Tibial artery (tissue), 4 donors: ENCODE results near the gene PACRGL.

Experiments
- DNase-seq, 2 donors: peaks; one replicate each; pipeline ENCODE4 v3.0.0-alpha.2; 2019
- H3K27ac ChIP-seq, 2 donors: fragments of 200-600 bp; sonication (generic) in 1 of 2; 1 replicate in 1 of 2; 2 replicates in 1 of 2; pipeline ENCODE4 v1.5.1; 2018 to 2019; ENCODE audit warnings: mild to moderate bottlenecking in 1 of 2
- H3K27me3 ChIP-seq, 2 donors: fragments of 200-600 bp; sonication (generic) in 1 of 2; one replicate each; pipeline versions ENCODE4 v1.5.1 to v1.6.0; 2016 to 2019
- H3K36me3 ChIP-seq, 3 donors: fragments of 200-600 bp; sonication (generic) in 2 of 3; one replicate each; pipeline ENCODE4 v1.5.1; 2016 to 2019; ENCODE audit warnings: mild to moderate bottlenecking in 2 of 3
- H3K4me1 ChIP-seq, 4 donors: fragments of 200-600 bp; sonication (generic) in 2 of 4; 1 replicate in 3 of 4; 2 replicates in 1 of 4; pipeline ENCODE4 v1.5.1; 2016 to 2019
- H3K4me3 ChIP-seq, 2 donors: fragments of 200-600 bp; sonication (generic) in 1 of 2; 1 replicate in 1 of 2; 2 replicates in 1 of 2; pipeline ENCODE4 v1.5.1; 2018 to 2019; ENCODE audit warnings: mild to moderate bottlenecking in 2 of 2
- H3K9me3 ChIP-seq, 3 donors: fragments of 200-600 bp; sonication (generic) in 1 of 3; one replicate each; pipeline ENCODE4 v1.5.1; 2016 to 2019
- intact Hi-C: fragments of 100-400 bp; cut with DNase I; formaldehyde crosslinking; loops from one replicate; pipeline ENCODE4 v1.15.0; 2023; ENCODE audit warnings: low total_unique reads
- TF ChIP-seq, protein P1 (sequence below), 2 experiments: fragments of 200-600 bp in 1 of 2; fragments of 450-650 bp in 1 of 2; IDR thresholded peaks; one replicate each; pipeline ENCODE4 v1.5.1; 2017 to 2019; ENCODE audit warnings: antibody characterized with exemption in 2 of 2, mild to moderate bottlenecking in 1 of 2, moderate library complexity in 1 of 2

PACRGL gene

DNA sequence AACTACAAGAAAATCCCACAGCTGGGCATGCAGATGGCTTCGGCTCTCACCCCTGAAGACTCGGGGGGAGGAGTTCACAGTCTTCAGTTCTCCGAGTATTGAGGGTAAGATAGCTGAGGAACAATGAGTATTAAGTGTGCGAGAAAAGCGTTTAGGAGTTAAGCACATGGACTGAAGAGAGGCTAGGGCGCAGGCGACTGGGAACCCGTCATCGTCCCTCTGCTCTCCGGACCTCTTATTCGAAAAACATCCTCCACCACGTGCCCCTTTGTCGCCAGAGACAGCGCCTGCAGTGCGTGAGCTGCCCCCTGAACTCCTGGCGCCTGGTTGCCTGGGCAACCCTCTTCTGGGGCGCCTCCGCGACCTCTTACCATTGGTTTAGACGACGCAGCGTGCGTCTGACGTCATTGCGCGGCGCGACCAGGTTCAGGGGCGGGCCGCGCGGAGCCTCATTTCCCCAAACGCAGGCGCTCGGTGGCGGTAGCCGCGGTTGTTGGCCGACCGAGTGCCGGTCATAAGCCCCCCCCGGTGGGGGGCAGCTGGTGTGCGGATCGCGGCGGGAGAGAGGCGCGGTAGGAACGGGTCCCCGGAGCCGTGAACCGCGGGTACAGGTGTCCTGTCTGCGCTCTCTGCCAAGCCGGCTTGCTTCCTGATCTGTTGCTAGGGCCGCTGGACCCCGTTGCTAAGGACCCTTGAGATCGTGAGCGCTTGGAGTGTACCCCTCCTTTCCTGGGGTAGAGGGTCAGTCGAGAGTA lies at the start of gene PACRGL:
TSS of gene PACRGL (plus strand) at position 452 of the 755 bp plus-strand sequence. CDS start 4,024 bp downstream, outside the sequence.
- DNase-seq, result peak; percentile 94 to 95
- Histone ChIP-seq H3K27ac (peak within 1 kb of the TSS; percentile 86 to 88), H3K36me3 (peaks cover 0 to 10% (median 8%) of the 10 kb centered on the region in 3 donors), H3K9me3 (no peaks in the 10 kb centered on the region), H3K27me3 (no peaks in the 10 kb centered on the region), H3K4me1 (peaks cover 0 to 23% (median 9%) of the 10 kb centered on the region in 4 donors), H3K4me3 (peak within 1 kb of the TSS; percentile 82)
- TF ChIP-seq, protein P1, sequence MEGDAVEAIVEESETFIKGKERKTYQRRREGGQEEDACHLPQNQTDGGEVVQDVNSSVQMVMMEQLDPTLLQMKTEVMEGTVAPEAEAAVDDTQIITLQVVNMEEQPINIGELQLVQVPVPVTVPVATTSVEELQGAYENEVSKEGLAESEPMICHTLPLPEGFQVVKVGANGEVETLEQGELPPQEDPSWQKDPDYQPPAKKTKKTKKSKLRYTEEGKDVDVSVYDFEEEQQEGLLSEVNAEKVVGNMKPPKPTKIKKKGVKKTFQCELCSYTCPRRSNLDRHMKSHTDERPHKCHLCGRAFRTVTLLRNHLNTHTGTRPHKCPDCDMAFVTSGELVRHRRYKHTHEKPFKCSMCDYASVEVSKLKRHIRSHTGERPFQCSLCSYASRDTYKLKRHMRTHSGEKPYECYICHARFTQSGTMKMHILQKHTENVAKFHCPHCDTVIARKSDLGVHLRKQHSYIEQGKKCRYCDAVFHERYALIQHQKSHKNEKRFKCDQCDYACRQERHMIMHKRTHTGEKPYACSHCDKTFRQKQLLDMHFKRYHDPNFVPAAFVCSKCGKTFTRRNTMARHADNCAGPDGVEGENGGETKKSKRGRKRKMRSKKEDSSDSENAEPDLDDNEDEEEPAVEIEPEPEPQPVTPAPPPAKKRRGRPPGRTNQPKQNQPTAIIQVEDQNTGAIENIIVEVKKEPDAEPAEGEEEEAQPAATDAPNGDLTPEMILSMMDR (IDR thresholded peaks at IDR 0.05), result no peak
- intact Hi-C loops, result no loop called here

DNA sequence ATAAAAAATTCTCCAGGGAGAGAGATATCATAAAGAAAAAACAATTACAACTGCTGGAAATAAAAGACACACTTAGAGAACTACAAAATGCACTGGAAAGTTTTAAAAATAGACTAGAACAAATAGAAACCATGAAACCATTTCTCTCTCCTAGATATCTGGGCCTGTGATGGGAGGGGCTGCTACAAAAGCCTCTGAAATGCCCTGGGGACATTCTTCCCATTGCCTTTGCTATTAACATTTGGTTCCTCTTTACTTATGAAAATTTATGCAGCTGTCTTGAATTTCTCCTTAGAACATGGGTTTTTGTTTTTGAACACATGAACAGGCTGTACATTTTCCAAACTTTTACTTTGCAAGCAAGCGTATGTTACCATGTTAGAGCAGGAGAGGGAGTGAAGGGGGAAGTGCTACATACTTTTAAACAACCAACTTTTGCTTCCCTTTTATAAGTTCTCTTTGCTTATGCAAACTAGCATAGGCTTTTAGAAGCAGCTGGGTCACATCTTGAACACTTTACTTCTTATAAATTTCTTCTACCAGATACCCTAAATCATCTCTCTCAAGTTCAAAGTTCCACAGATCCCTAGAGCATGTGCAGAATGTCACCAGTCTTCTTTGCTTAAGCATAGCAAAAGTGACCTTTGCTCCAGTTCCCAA lies 47.9 kb upstream of the PACRGL start:
- TF ChIP-seq, protein P1 (IDR thresholded peaks at IDR 0.05), result no peak
- no peak for DNase-seq
- Histone ChIP-seq H3K27me3 (no peaks in the 10 kb centered on the region), H3K9me3 (peaks cover 0 to 6% (median 0%) of the 10 kb centered on the region in 3 donors), H3K4me3 (no peak overlapping the region), H3K27ac (no peak overlapping the region), H3K4me1 (no peaks in the 10 kb centered on the region), H3K36me3 (no peaks in the 10 kb centered on the region)
- intact Hi-C loops, result no loop called here

DNA sequence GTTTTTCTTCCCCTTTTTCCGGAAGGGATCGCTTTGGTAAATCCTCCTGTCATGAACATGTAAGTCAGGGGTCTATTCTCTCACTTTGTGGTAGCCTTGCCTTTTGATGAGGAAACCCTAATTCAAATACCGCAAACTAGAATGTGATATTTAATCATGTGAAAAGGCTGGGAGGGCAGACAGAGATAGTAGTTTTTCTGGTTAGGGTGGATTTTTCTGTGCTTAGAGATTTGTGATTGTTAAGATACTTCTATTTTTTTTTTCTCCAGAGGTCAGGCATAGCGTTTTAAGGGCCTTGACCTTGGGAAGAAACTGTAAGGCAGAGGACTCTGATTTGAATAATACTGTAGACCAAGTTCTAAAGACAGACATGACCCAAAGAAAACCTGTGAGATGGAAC lies 41.8 kb upstream of the PACRGL start:
- TF ChIP-seq, protein P1 (IDR thresholded peaks at IDR 0.05), result no peak
- no peaks in the 10 kb centered on the region for H3K4me1 ChIP-seq
- no peaks in the 10 kb centered on the region for H3K9me3 ChIP-seq
- no peak for DNase-seq
- intact Hi-C loops, result no loop called here
- H3K36me3 ChIP-seq, result no peaks in the 10 kb centered on the region
- no peaks in the 10 kb centered on the region for H3K27me3 ChIP-seq
- no peak overlapping the region for H3K27ac ChIP-seq
- no peak overlapping the region for H3K4me3 ChIP-seq

DNA sequence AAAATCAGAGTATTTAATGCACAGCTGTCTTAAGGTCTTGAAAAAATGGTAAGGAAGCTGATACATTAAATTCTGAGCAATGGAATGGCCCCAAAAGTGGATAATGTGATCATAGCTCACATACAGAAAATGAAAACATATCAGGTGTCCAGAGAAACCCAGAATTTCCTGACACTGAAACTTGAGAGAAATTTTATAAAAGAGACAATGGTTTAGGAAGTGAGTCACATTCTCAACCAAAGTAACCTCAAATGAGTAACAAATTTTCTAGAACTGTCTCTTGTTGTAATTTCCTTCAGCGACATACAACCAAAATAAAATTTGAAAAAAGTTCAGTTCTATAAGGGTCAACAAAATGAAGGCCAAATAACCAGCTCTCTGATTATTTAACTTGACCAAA lies 37.4 kb upstream of the PACRGL start:
- Histone ChIP-seq H3K4me3 (no peak overlapping the region), H3K36me3 (no peaks in the 10 kb centered on the region), H3K4me1 (no peaks in the 10 kb centered on the region), H3K27me3 (no peaks in the 10 kb centered on the region), H3K27ac (no peak overlapping the region), H3K9me3 (no peaks in the 10 kb centered on the region)
- TF ChIP-seq, protein P1 (IDR thresholded peaks at IDR 0.05), result no peak
- DNase-seq, result no peak
- intact Hi-C loops, result no loop called here

DNA sequence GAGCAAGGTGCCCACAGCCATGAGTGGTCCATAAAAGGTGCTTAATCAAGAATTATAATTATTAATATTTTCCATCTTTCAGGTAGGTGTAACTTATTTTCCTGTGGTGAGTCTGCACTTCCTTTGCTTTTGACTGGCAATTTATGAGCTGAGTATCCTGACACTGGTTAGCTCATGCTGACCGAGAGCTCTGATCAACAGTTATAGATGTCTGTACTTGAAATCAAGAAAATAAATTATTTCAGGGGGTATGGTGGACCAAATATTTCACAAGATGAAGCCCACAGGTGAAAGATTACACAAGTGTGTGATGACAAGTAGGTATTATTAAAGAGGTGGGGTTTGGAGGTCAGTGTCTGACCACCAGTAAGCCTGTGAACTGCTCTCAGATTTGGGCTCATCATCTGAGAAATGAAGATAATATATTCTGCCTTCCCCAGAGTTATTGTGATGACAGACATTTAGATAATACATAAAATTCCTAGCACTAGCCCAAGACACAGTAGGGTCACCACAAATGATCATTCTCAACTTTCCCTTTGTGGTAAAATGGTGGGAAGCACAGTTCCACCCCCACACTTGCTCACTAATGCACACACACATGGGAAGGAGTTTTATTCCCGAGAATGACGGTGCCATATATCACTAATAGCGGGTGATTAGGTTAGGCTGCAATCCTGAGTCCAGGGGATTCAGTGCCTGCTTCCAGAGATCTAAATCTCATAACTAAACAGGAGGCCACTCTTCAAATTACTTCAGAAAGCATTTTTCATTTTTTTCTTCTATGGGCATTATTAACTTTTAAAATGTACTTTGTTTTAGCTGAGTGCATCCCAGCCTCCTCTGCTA lies 34.0 kb upstream of the PACRGL start:
- Histone ChIP-seq H3K27ac (no peak overlapping the region), H3K27me3 (no peaks in the 10 kb centered on the region), H3K4me1 (no peaks in the 10 kb centered on the region), H3K9me3 (no peaks in the 10 kb centered on the region), H3K36me3 (no peaks in the 10 kb centered on the region), H3K4me3 (no peak overlapping the region)
- intact Hi-C loops, result no loop called here
- no peak for DNase-seq
- TF ChIP-seq, protein P1 (IDR thresholded peaks at IDR 0.05), result no peak
